GM18505 (cell line): Measurements from ENCODE around the gene FAM13C.

Experiments used
- ATAC-seq: cut with Tn5 transposase; IDR thresholded peaks from one replicate; pipeline ENCODE4 v1.9.1; 2021; ENCODE audit not compliant: unreplicated experiment
- POLR2A ChIP-seq: IDR thresholded peaks from 4 replicates; pipeline ENCODE4 v1.6.1; 2011; ENCODE audit warnings: borderline replicate concordance; ENCODE audit not compliant: insufficient read depth, insufficient read length; ENCODE audit errors: extremely low read depth

The FAM13C gene

DNA sequence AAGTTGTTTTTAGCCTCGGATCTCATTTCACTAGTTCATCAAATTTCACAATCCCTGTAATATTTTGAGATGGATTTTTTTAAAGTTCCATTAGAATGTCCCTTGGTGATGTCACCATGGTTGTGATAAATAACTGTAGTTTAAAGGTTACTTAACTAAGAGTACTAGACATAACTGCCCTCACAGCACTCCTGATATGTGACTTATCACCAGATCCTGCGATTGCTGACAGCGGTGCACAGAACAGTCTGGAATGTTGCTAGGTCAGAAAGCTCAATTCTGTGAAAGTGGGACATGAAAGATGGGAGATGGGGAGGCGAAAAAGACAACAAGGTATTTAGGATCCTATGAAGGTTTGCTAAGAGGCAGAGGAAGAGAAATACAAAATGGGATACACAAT is 40.2 kb downstream of the FAM13C start:
- no peak for TF ChIP-seq POLR2A
- ATAC-seq = no peak

DNA sequence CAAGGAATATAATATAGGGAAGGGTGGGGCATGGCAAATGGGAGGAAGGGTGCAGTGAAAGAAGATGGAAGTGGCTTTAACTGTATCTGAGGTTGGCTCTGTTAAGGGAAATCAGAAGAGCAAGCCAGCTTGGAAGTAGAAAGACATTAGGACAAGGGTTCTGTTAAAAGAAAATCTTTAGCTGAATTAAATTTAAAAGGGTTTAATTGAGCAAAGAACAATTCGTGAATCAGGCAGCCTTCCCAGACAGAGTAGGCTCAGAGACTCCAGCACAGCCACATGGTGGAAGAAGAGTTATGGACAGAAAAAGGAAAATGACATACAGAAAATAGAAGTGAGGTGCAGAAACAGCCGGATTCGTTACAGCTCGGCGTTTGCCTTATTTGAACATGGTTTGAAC is 42.0 kb downstream of the FAM13C start:
- ATAC-seq = no peak

DNA sequence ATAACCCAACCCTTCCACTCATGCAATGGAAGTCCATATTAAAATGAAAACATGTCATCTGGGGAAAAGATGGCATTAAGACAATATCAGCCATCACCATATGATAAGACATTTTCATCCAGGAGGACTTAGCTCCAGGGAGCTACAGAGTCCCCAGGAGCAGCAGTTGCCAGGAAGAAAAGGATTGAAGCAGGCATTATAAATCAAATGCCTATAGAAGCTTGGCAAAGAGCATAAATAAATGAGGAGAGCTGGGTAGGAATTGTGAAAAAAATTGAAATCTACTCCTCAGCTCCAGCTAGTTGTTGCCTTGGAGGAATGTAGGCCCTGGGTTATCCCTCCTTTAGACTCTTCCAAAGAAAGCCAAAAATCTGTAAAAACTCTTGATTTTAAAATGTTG is 42.5 kb downstream of the FAM13C start:
- no peak for ATAC-seq
- no peak for TF ChIP-seq POLR2A

More for the DNA sequence above, 42.0 kb downstream of the FAM13C start:
- no peak for TF ChIP-seq POLR2A

- no peak for ATAC-seq
- no peak for TF ChIP-seq POLR2A
Measured at GRCh38 chr10:59317066-59317465, 45.3 kb downstream of the FAM13C start.

- no peak for TF ChIP-seq POLR2A
- no peak for ATAC-seq
Measured at GRCh38 chr10:59315465-59315864, 46.9 kb downstream of the FAM13C start.

- ATAC-seq = no peak
- no peak for TF ChIP-seq POLR2A
Measured at GRCh38 chr10:59314268-59314667, 48.1 kb downstream of the FAM13C start.

GRCh38 chr10:59312247-59312646 is 50.1 kb downstream of the FAM13C start:
- ATAC-seq = no peak
- no peak for TF ChIP-seq POLR2A

DNA sequence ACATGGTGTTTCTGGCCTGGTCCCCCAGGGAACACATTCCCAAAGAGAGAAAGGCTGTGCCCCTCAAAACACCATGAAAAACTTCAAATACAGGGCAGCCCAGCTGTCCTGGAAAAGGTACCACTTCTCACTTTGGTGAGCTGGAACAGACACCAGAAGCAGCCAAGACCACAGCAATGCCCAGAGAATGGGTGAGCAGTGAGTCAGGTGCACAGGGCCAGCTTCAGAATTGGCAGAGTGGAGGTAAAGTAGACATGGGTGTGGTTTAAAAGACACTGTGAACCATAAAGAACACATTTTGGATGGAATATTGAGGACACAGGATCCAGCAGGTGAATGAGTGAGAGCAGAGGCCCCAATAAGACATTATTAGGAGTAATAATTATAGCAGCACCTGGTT is 51.3 kb downstream of the FAM13C start:
- TF ChIP-seq POLR2A = no peak
- no peak for ATAC-seq

GRCh38 chr10:59310324-59310914 is 51.9 kb downstream of the FAM13C start:
- ATAC-seq = no peak
- TF ChIP-seq POLR2A = no peak

GRCh38 chr10:59304521-59305097 is 57.7 kb downstream of the FAM13C start:
- no peak for TF ChIP-seq POLR2A
- ATAC-seq = no peak

GRCh38 chr10:59303018-59303417 is 59.3 kb downstream of the FAM13C start:
- TF ChIP-seq POLR2A = no peak
- no peak for ATAC-seq

DNA sequence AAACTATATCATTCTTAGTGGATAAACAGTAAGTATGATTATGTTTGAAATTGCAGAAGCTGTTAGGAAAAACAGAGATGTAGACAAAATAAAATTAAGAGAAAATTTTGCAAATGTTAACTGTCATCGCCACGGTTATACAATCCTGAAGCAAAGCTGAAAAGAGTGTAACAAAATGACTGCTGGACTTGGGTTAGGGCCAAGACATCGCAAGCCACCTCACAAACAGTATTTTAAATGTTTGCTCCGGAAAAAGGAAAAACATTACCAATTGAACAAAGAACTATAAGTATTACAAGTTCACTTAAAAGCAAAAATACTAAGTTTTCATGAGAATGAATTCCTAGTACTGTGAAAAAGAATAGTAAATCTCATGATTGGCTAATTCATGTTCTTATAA is 60.0 kb downstream of the FAM13C start:
- no peak for TF ChIP-seq POLR2A
- ATAC-seq = no peak

DNA sequence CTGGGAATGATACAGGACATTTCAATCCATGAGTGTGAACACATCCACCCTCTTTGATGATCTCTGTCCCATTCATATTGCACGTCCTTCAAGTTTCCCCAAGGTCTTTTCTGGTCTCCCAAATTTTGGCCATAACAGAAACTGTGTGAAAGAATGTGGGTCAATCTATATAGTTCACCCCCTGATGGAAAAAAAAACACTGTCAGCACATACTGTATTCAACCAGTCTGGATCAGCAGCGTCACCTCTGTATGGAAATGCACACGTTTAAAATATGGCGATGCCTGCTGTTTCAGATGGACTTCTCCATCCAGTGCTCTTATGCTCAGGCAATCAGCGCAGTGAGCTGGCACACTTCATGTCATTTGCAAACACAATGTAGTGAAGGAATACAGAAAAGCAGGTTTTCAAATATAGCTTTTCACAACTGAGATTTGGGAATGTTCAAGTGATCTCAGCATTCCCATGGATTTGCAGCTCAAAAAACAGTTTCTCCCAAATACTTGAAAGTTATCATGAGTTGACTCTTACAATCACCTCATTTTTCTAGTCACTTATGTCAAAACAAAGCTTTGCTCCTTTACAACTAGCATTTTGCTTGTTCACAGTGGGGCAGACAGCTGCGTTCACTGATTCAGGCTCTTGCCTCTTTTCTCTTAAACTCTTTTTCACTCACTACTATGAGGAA is 61.1 kb downstream of the FAM13C start:
- ATAC-seq = no peak
- no peak for TF ChIP-seq POLR2A

- TF ChIP-seq POLR2A = no peak
- no peak for ATAC-seq
Measured at GRCh38 chr10:59300386-59300785, 62.0 kb downstream of the FAM13C start.
